Mammary epithelial cell (primary cell): ENCODE results near the gene POLD4.

Source experiments
- EZH2 ChIP-seq: IDR thresholded peaks from 2 replicates; pipeline ENCODE4 v1.6.1; 2012; ENCODE audit warnings: low read length, inconsistent platforms, borderline replicate concordance
- TF ChIP-seq, protein P1 (sequence below), 2 donors: IDR thresholded peaks in 1 of 2; conservative IDR thresholded peaks in 1 of 2; 2 replicates each; pipeline ENCODE4 v1.5.1; 2011 to 2012; ENCODE audit warnings: inconsistent platforms in 2 of 2, low read length in 2 of 2, mild to moderate bottlenecking in 2 of 2, control low read depth in 1 of 2, low read depth in 1 of 2; ENCODE audit not compliant: insufficient read depth in 1 of 2; ENCODE audit errors: extremely low read depth in 1 of 2

- TF ChIP-seq EZH2 = no peak
- TF ChIP-seq, protein P1, sequence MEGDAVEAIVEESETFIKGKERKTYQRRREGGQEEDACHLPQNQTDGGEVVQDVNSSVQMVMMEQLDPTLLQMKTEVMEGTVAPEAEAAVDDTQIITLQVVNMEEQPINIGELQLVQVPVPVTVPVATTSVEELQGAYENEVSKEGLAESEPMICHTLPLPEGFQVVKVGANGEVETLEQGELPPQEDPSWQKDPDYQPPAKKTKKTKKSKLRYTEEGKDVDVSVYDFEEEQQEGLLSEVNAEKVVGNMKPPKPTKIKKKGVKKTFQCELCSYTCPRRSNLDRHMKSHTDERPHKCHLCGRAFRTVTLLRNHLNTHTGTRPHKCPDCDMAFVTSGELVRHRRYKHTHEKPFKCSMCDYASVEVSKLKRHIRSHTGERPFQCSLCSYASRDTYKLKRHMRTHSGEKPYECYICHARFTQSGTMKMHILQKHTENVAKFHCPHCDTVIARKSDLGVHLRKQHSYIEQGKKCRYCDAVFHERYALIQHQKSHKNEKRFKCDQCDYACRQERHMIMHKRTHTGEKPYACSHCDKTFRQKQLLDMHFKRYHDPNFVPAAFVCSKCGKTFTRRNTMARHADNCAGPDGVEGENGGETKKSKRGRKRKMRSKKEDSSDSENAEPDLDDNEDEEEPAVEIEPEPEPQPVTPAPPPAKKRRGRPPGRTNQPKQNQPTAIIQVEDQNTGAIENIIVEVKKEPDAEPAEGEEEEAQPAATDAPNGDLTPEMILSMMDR (conservative IDR thresholded peaks at IDR 0.05 in 1 of 2, IDR thresholded peaks at IDR 0.05 in 1 of 2; ENCODE audit: extremely low read depth in 1 of 2, insufficient read depth in 1 of 2, low read depth in 1 of 2, low read length in 2 of 2) = no peak
These were observed 32.7 kb downstream of the POLD4 start for GRCh38 chr11:67320691-67321090.
